Effector memory CD4-positive, alpha-beta T cell (primary cell): Measurements from ENCODE around the gene MAZ.

ENCODE experiments used
- DNase-seq, 3 donors: peaks; one replicate each; pipeline ENCODE4 v3.0.0-alpha.2; 2020
- H3K27ac ChIP-seq: 2 replicates; pipeline ENCODE4 v1.7.0; 2013; ENCODE audit warnings: mild to moderate bottlenecking, low read length, moderate library complexity; ENCODE audit not compliant: insufficient read depth, poor library complexity, severe bottlenecking
- H3K27me3 ChIP-seq: replicated peaks from 2 replicates; pipeline ENCODE4 v1.7.0; 2013; ENCODE audit warnings: mild to moderate bottlenecking, low read length; ENCODE audit not compliant: insufficient read depth, control insufficient read depth, poor library complexity, severe bottlenecking
- H3K36me3 ChIP-seq: 2 replicates; pipeline ENCODE4 v1.7.0; 2013; ENCODE audit warnings: mild to moderate bottlenecking, low read length, moderate library complexity; ENCODE audit not compliant: control insufficient read depth, insufficient read depth
- H3K4me1 ChIP-seq: 2 replicates; pipeline ENCODE4 v1.7.0; 2013; ENCODE audit warnings: low read length, mild to moderate bottlenecking; ENCODE audit not compliant: control insufficient read depth, insufficient read depth, poor library complexity, severe bottlenecking
- H3K4me3 ChIP-seq: 2 replicates; pipeline ENCODE4 v1.7.0; 2013; ENCODE audit warnings: low read length, low read depth, mild to moderate bottlenecking; ENCODE audit not compliant: insufficient read depth, poor library complexity, severe bottlenecking
- H3K9me3 ChIP-seq: 2 replicates; pipeline ENCODE4 v1.7.0; 2013; ENCODE audit warnings: mild to moderate bottlenecking, low read length, moderate library complexity; ENCODE audit not compliant: control insufficient read depth

The MAZ gene

DNA sequence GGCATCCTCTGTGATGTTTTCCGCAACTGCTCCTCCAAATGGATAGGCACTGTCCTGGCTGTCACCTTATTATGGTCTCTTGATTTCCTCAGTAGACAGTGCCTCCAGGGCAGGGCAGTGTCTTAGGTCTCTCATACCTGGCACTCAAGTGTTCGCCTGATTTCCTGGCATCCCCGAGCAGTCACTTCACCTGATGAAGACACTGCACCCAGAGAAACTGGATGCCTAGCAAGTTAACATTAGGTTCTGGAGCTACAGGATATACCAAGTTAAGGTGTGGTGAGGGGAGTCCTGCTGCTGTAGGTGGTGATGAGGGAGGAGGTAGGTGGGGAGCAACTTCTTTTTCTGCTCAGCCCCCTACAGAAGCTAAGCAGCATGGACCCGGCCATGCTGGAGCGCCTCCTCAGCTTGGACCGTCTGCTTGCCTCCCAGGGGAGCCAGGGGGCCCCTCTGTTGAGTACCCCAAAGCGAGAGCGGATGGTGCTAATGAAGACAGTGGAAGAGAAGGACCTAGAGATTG is 3.9 kb upstream of the MAZ start:
- no peak overlapping the region for H3K27ac ChIP-seq
- H3K9me3 ChIP-seq, result no peaks in the 10 kb centered on the region
- H3K27me3 ChIP-seq, result no peaks in the 10 kb centered on the region
- DNase-seq, result no peak
- peaks cover 26% of the 10 kb centered on the region for H3K36me3 ChIP-seq
- H3K4me3 ChIP-seq, result no peak overlapping the region
- H3K4me1 ChIP-seq, result peaks cover 13% of the 10 kb centered on the region

GRCh38 chr16:29804020-29804419 is 2.3 kb upstream of the MAZ start:
- Histone ChIP-seq H3K36me3 (peaks cover 11% of the 10 kb centered on the region), H3K4me3 (no peak overlapping the region), H3K9me3 (no peaks in the 10 kb centered on the region), H3K27me3 (no peaks in the 10 kb centered on the region), H3K4me1 (peaks cover 27% of the 10 kb centered on the region), H3K27ac (peak overlapping the region; percentile 87)
- DNase-seq, result no peak

GRCh38 chr16:29804455-29805231 is 1.7 kb upstream of the MAZ start:
- Histone ChIP-seq H3K4me3 (peak overlapping the region; percentile 65), H3K27ac (peak overlapping the region; percentile 87), H3K36me3 (peaks cover 7% of the 10 kb centered on the region), H3K27me3 (no peaks in the 10 kb centered on the region), H3K4me1 (peaks cover 33% of the 10 kb centered on the region), H3K9me3 (no peaks in the 10 kb centered on the region)
- DNase-seq, result no peak

DNA sequence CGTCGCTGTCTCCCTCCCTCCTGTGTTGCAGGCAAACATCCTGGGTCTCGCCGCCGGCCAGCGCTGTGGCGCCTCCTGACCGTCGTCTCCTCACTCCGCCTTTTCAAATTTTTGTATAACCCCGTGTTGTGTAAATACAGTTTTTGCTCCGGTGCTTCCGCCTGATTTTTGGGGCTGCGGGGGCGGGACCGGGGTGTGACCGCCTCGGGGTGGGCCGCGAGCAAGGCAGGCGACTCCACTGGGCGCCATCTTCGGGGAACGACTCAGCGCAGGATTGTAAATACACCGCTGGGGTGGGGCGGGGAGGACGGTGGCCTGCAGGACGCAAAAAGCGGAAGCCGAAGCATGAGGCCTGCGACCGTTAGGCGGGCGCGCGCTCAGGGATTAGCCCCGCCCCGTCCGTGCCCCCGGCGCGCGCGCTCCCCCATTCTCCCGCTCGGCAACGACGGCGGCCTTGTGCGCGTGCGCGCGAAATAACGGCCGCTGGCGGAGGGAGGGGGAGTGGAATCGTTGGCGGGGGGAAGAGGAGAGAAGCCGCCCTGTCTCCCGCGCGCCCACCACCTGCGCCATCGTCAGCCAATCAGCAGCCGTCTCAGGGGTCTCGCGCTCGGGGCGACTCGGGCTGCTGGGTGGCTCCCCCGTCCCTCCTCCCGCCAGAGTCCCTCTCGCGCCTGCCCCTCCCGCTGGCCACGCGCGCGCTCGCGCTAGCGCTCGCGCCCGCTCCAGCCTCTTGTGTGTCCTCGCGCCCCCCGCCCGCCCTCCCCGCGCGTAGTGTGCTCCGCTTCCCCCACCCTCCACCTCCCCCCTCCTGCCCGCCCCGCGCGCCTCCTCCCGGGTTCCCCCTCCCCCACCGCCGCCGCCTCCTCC is 864 bp upstream of the MAZ start:
- peak; percentile 96 to 97 (median 96) for DNase-seq
- H3K36me3 ChIP-seq, result peaks cover 6% of the 10 kb centered on the region
- peaks cover 41% of the 10 kb centered on the region for H3K4me1 ChIP-seq
- peak overlapping the region; percentile 65 for H3K4me3 ChIP-seq
- no peaks in the 10 kb centered on the region for H3K27me3 ChIP-seq
- peak overlapping the region; percentile 87 for H3K27ac ChIP-seq
- H3K9me3 ChIP-seq, result no peaks in the 10 kb centered on the region

- Histone ChIP-seq H3K27me3 (no peaks in the 10 kb centered on the region), H3K4me3 (peak overlapping the region; percentile 56), H3K27ac (peak overlapping the region; percentile 85), H3K9me3 (no peaks in the 10 kb centered on the region), H3K4me1 (peaks cover 50% of the 10 kb centered on the region), H3K36me3 (peaks cover 7% of the 10 kb centered on the region)
- DNase-seq, result peak in 1 of 3 donors; percentile 41
Observed at GRCh38 chr16:29806641-29807425, 504 bp downstream of the MAZ start.

DNA sequence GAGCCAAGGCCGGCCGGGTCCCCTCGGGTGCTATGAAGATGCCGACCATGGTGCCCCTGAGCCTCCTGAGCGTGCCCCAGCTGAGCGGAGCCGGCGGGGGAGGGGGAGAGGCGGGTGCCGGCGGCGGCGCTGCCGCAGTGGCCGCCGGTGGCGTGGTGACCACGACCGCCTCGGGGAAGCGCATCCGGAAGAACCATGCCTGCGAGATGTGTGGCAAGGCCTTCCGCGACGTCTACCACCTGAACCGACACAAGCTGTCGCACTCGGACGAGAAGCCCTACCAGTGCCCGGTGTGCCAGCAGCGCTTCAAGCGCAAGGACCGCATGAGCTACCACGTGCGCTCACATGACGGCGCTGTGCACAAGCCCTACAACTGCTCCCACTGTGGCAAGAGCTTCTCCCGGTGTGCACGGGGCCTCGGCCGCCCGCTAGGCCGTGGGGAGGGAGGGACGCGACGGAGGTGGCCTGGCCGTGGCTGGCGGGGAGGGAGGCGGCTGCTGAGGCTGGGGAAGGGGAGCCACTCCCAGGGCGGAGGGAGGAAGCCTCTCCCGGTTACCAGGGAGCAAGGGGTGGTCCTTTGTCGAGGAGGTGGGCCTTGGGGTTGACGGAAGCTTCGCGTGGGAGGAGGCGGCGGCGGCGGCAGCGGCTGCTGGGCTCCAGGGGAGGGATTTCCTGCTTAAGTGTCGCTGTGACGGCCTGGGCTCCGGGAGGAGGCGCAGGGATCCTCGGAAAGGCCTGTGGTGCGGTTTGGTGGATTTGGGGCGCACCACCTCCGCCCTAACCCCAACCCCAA is 1.3 kb downstream of the MAZ start:
- H3K36me3 ChIP-seq, result peaks cover 7% of the 10 kb centered on the region
- H3K4me1 ChIP-seq, result peaks cover 56% of the 10 kb centered on the region
- H3K27me3 ChIP-seq, result no peaks in the 10 kb centered on the region
- H3K9me3 ChIP-seq, result no peaks in the 10 kb centered on the region
- DNase-seq, result peak; percentile 80 to 86 (median 85)
- peak overlapping the region; percentile 56 for H3K4me3 ChIP-seq
- peak overlapping the region; percentile 85 for H3K27ac ChIP-seq

DNA sequence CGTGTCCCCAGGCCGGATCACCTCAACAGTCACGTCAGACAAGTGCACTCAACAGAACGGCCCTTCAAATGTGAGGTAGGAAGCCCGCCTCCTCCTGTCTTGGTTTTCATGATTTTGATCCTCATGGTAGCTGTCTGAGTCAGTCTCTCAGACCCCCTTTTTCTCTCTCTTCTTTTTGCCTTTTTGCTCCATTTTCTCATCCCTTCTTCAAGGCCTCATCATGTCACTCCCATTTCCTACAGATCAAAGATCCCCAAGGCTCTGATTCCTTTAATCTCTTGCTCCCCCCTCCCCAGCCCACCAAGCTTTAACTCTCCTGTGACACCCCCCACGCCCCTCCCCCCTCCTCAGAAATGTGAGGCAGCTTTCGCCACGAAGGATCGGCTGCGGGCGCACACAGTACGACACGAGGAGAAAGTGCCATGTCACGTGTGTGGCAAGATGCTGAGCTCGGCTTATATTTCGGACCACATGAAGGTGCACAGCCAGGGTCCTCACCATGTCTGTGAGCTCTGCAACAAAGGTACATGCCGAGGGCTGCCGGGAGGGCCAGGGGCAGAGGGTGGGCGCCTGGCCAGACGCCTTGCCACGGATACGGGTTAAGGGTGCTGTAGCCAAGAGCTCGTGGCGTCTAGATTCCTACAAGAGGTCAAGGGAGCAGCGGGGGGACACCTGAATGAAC is 2.0 kb downstream of the MAZ start:
- no peak for DNase-seq
- Histone ChIP-seq H3K9me3 (no peaks in the 10 kb centered on the region), H3K27ac (peak overlapping the region; percentile 85)

GRCh38 chr16:29809031-29809747 is 2.9 kb downstream of the MAZ start:
- Histone ChIP-seq H3K4me1 (peaks cover 59% of the 10 kb centered on the region), H3K9me3 (no peaks in the 10 kb centered on the region), H3K27me3 (no peaks in the 10 kb centered on the region), H3K36me3 (peaks cover 7% of the 10 kb centered on the region), H3K4me3 (peak overlapping the region; percentile 75), H3K27ac (peak overlapping the region; percentile 85)
- no peak for DNase-seq

More for the DNA sequence above, 2.0 kb downstream of the MAZ start:
- Histone ChIP-seq H3K4me3 (peak overlapping the region; percentile 75), H3K27me3 (no peaks in the 10 kb centered on the region), H3K36me3 (peaks cover 7% of the 10 kb centered on the region), H3K4me1 (peaks cover 56% of the 10 kb centered on the region)
